HG03066 (cell line): Measurements from ENCODE around the gene FFAR1.

Experiments
- ATAC-seq: cut with Tn5 transposase; IDR thresholded peaks from one replicate; pipeline ENCODE4 v1.9.1; 2021; ENCODE audit warnings: low read depth; ENCODE audit not compliant: unreplicated experiment

FFAR1 gene

GRCh38 chr19:35314858-35315470 lies 32.7 kb upstream of the FFAR1 start:
- no peak for ATAC-seq

DNA sequence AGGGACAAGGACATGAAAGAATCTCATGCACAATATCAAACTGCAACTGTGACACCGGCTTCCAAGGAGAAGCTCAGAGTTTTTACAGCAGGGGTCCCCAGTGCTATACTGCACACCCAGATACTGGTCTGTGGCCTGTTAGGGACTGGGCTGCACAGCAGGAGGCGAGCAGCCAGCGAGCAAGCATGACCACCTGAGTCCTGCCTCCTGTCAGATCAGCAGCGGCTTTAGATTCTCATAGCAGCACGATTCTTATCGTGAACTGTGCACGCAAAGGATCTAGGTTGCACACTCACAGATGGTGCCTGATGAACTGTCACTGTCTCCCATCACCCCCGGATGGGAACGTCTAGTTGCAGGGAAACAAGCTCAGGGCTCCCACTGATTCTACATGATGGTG lies 31.8 kb upstream of the FFAR1 start:
- ATAC-seq = no peak

DNA sequence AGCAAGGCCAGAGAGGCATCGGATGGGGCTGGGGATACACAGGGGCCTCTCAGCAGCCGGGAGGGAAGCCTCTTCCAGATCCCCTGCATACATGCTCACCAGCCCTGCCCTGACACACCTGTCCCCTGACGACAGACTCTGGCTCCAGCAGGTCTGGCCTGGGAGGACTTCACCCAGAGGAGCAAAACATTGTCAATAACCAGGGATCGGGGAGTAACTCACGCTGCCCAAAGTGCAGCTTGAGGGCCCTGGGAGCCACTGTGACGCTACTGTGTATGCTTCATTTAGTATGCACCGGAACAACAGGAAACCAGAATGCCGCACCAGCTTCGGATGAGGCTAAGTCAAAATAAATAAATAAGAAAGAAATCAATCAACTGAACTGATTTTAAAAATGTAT lies 31.1 kb upstream of the FFAR1 start:
- no peak for ATAC-seq

GRCh38 chr19:35317464-35318043 lies 30.1 kb upstream of the FFAR1 start:
- ATAC-seq = no peak

DNA sequence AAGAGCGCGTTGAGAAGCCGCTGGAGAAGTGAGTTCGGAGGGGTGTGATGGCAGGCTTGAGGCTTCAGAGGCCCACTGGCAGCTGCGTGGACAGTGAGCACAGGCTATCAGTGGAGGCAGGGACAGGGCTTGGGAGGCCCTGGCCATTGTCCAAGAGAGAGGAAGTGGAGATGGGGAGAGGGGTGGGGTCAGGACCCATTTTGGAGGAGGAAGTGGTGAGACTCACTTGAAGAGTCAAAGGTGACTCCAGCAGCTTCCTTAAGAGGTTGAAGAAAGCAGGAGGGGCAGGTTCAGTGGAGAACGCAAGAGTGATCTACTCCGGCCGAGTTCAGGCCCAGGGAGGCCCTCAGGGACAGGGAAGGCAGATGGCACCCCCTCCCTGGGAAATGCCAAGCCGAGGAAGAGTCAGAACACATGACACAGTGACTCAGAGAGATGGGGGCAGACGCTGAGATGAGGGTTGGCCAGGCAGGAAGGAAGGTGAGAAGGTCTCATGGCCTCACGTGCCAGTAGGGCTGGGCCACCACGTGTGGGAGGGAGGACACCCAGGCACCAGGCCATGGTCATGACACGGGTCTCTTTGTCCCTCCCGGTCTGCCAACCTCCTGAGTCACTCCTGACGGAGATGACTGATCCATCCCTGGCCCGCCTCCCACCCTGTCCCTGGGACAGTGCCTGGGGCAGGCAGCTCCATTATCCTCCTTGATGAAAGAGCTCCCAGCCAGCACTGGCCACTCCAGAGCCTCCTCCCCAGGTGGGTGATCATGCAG lies 28.8 kb upstream of the FFAR1 start:
- no peak for ATAC-seq

DNA sequence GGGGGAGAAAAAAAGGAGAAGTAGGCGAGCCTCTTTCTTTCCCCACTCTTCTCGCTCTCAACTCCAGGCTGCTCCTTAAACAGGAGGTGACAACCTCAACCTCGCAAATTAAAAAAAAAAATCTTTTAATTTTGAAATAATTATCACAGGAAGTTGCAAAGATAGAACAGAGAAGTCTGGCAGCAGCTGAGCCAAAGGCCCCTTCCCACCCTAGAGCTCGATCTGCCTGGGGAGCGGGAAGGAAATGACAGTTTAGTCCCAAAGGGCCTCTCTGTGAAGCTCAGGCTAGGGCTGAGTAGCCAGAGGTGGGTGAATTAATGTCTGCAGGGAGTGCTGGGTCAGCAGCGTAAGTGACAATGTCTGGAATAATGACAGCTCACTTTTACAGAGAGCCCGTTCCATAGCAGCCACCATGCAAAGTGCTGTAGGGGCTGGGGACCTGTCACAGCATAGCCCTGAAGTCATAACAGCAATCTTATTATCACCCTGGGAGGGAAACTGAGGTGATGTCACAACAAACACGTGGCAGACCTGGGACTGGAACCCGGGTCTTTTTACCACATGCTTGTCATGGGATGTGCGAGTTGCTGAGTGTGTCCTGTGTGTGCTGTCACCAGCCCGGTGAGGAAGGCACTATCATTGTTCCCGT lies 27.5 kb upstream of the FFAR1 start:
- ATAC-seq = no peak

DNA sequence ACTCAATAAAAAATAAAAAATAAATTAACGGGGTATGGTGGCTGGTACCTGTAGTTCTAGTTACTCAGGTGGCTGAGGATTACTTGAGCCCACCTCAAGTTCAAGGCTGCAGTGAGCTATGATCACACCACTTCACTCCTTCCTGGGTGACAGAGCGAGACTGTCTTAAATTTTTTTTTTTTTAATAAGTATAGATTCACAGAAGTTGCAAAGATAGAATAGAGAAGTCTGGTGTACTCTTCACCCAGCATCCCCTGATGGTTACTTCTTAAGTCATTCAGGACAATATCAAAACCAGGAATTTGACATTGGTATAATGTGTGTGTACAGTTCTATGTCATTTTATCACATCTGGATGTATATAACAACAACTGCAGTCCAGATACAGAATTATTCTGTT lies 26.4 kb upstream of the FFAR1 start:
- no peak for ATAC-seq

DNA sequence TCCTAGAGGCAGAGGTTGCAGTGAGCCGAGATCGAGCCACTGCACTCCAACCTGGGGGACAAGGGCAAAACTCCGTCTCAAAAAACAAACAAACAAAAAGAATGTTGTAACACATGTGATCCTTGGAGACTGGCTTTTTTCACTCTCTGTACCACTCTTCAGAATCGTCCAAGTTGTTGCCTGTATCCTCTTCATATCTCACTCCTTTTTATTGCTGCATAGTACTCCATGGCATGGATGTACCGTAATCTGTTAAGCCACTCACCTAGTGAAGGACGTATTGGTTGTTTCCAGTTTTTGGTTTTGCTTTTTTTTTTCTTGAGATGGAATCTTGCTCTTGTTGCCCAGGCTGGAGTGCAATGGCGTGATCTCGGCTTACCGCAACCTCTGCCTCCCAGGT lies 25.7 kb upstream of the FFAR1 start:
- ATAC-seq = no peak

DNA sequence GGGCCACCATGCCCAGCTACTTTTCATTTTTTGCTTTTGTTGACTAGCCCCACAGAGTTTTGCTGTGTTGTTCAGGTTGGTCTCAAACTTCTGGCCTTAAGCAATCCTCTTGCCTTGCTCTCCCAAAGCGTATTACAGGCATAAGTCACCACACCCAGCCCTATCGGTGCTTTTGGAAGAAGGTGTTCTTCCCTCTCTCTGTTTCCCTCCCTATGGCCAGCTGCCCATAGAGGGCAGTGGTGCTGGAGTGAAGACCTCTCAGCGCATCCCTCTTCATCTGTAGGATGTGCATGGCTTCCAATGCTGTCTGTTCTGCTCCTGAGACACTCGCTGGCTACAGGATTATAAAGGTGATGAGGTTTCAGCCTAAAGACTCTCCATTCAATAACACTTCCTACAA lies 20.1 kb upstream of the FFAR1 start:
- ATAC-seq = no peak

- no peak for ATAC-seq
Observed at GRCh38 chr19:35328851-35329285, 18.8 kb upstream of the FFAR1 start, which contains the start of gene CD22. Gene CD22 (plus strand): TSS chr19:35329187. CDS start chr19:35332041, 2,854 bp downstream.

DNA sequence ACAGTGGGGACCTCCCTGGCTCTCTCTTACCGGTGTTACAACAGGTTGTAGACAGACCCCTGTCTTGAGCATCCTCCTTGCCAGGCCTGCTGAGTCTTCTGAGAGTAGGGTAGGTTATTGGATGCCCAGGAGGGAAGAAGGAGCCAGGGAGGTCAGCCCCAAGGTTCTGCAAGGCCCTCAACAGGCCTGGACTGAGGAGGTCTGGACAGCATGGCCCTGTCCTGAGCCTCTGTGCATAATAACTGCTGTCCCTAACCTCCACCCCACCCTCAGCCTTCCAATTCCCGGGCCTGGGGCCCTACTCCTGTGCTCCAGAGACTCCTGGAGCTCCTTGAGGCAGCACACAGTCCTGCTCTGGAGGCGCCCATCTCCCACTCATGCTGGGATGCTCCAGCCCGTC lies 18.4 kb upstream of the FFAR1 start:
- ATAC-seq = no peak

- peak; percentile 49 for ATAC-seq
Observed at GRCh38 chr19:35330475-35330874, 17.2 kb upstream of the FFAR1 start.

DNA sequence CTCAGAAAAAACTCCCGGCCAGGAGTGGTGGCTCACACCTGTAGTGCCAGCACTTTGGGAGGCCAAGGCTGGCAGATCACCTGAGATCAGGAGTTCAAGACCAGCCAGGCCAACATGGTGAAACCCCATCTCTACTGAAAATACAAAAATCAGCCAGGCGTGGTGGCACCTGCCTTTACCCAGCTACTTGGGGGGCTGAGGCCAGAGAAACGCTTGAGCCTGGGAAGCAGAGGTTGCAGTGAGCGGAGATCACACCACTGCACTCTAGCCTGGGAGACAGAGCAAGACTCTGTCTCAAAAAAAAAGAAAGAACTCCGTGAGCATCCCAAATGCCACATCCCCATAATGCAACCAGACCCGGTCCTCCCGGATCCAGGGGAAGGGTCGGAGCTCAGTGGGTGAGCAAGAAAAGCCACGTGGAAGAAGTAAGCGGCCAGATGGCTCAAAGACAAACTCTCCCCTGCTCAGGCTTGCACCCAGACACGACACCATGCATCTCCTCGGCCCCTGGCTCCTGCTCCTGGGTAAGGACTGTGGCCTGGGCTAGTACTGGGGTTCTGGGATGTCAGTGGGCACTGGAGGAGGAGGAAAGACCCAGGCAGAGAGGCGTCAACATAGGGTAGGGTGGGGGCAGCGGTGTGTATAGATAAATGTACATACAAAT lies 16.0 kb upstream of the FFAR1 start:
- no peak for ATAC-seq

DNA sequence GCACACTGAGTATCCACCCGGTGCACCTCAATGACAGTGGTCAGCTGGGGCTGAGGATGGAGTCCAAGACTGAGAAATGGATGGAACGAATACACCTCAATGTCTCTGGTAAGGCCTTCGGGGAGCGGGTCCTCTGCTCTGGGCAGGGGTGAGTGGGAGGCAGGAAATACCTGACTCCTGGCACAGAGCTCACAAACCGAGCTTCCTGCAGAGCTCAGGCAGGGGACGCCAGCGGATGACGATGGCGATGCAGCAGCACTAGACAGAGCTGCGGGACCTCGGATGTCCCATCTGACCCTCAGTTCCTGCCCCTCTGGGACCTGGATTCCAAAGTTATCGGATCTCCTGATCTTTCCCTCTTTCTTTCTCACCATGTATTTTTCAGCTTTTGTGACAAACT lies 14.9 kb upstream of the FFAR1 start:
- ATAC-seq = no peak

- no peak for ATAC-seq
Observed at GRCh38 chr19:35334144-35334753, 13.5 kb upstream of the FFAR1 start.

GRCh38 chr19:35336166-35336955 lies 11.3 kb upstream of the FFAR1 start:
- ATAC-seq = no peak

GRCh38 chr19:35337097-35337983 lies 10.4 kb upstream of the FFAR1 start:
- ATAC-seq = no peak

- no peak for ATAC-seq
Observed at GRCh38 chr19:35337984-35338296, 9.8 kb upstream of the FFAR1 start.

- no peak for ATAC-seq
Observed at GRCh38 chr19:35340431-35340830, 7.3 kb upstream of the FFAR1 start.
